ENCODE data around the gene C1orf116. TPM values are rescaled to one million over a fixed set of nuclear protein-coding genes. Genes with fewer than 3 reads are reported as not detected.
A peak's percentile ranks its signal among the peaks of the same experiment; 100 is the strongest.

The C1orf116 gene
- not detected for total RNA-seq

- DNase-seq, result no peak
Observed at GRCh38 chr1:207032528-207033017, at the start of gene C1orf116. Gene C1orf116 (minus strand): TSS chr1:207032756. CDS start chr1:207027598, 5,158 bp downstream.

GRCh38 chr1:207081806-207082205, 49.2 kb upstream of the C1orf116 start:
- no peak for DNase-seq

GRCh38 chr1:207081088-207081487, 48.5 kb upstream of the C1orf116 start:
- DNase-seq, result no peak

- DNase-seq, result no peak
Observed at GRCh38 chr1:207079706-207080241, 47.2 kb upstream of the C1orf116 start.

GRCh38 chr1:207078578-207079132, 46.1 kb upstream of the C1orf116 start:
- no peak for DNase-seq

- peak; percentile 58 for DNase-seq
Observed at GRCh38 chr1:207077470-207078377, 45.2 kb upstream of the C1orf116 start.

GRCh38 chr1:207077012-207077411, 44.5 kb upstream of the C1orf116 start:
- no peak for DNase-seq

GRCh38 chr1:207076181-207076955, 43.8 kb upstream of the C1orf116 start:
- DNase-seq, result no peak

- DNase-seq, result no peak
Observed at GRCh38 chr1:207073906-207074820, 41.6 kb upstream of the C1orf116 start.

- no peak for DNase-seq
Observed at GRCh38 chr1:207072233-207072632, 39.7 kb upstream of the C1orf116 start.

- no peak for DNase-seq
Observed at GRCh38 chr1:207071426-207071825, 38.9 kb upstream of the C1orf116 start.

- no peak for DNase-seq
Observed at GRCh38 chr1:207070811-207071210, 38.3 kb upstream of the C1orf116 start.

- no peak for DNase-seq
Observed at GRCh38 chr1:207069858-207070506, 37.4 kb upstream of the C1orf116 start.

- no peak for DNase-seq
Observed at GRCh38 chr1:207069061-207069460, 36.5 kb upstream of the C1orf116 start.

- no peak for DNase-seq
Observed at GRCh38 chr1:207067665-207068064, 35.1 kb upstream of the C1orf116 start.

- DNase-seq, result no peak
Observed at GRCh38 chr1:207067185-207067584, 34.6 kb upstream of the C1orf116 start.

- no peak for DNase-seq
Observed at GRCh38 chr1:207064561-207064960, 32.0 kb upstream of the C1orf116 start.

- DNase-seq, result no peak
Observed at GRCh38 chr1:207063014-207063413, 30.5 kb upstream of the C1orf116 start.

- DNase-seq, result no peak
Observed at GRCh38 chr1:207062058-207062457, 29.5 kb upstream of the C1orf116 start.

GRCh38 chr1:207060596-207060995, 28.0 kb upstream of the C1orf116 start:
- DNase-seq, result no peak

- DNase-seq, result no peak
Observed at GRCh38 chr1:207059881-207060280, 27.3 kb upstream of the C1orf116 start.

Measured in occipital lobe (tissue), 2 donors.